ENCODE results near the gene APOA5. TPM values are rescaled to one million over a fixed set of nuclear protein-coding genes. Genes with fewer than 3 reads are reported as not detected.
"Not testable (repeated sequence)": the region's sequence is repeated elsewhere in the genome, so short reads cannot be mapped to it uniquely, and the experiment has no call there.

APOA5 gene
- total RNA-seq, 1 experiment from 2014 or later = not detected

DNA sequence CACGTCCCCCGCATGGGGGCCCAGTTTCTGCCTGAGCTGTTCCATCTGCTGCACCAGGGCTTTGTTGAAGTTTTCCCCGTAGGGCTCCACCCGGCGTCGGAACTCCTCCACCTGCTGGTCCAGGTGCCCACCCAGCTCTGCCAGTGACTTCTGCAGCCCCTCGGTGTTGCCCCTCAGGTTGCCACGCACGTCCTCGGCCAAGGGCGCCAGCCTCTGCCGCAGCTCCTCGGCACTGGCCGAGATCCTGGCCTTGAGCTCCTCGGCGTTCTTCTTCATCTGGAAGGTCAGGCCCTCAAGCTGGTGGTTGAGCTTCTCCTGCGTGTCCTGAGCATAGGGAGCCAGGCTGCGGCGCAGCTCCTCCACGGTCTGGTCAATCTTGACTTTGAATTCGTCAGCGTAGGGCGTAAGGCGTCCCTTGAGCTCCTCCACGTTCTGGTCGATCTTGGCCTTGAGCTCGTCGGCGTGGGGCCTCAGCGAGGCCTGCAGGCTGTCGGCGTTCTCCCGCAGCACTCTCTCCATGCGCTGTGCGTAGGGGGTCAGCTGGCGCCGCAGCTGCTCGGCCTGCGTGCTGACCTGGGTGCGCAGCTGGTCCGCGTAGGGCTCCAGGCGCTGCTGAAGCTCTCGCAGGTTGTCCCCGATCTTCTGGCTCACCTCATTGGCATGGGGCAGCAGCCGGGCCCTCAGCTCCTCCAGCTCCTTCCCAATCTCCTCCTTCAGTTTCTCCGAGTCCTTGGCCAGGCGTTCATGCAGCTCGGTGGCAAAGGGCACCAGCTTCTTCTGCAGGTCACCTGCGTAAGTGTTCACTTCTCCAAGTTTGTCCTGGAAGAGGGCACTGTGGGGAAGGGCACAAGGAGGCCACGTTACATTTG lies 29.6 kb upstream of the APOA5 start:
- Histone ChIP-seq H3K27me3 (replicated peaks) (no peaks in the 10 kb centered on the region), H3K4me1 (replicated peaks) (no peaks in the 10 kb centered on the region), H3K27ac (no peak overlapping the region), H3K36me3 (no peaks in the 10 kb centered on the region), H3K9me3 (replicated peaks) (no peaks in the 10 kb centered on the region), H3K4me3 (no peak overlapping the region)
- DNase-seq (ENCODE audit: low read depth in 1 of 2, low spot score in 2 of 2) = no peak

GRCh38 chr11:116819049-116819448 lies 27.4 kb upstream of the APOA5 start:
- Histone ChIP-seq H3K36me3 (no peaks in the 10 kb centered on the region), H3K9me3 (replicated peaks) (no peaks in the 10 kb centered on the region), H3K4me3 (no peak overlapping the region), H3K4me1 (replicated peaks) (no peaks in the 10 kb centered on the region), H3K27me3 (replicated peaks) (no peaks in the 10 kb centered on the region), H3K27ac (no peak overlapping the region)
- DNase-seq (ENCODE audit: low read depth in 1 of 2, low spot score in 2 of 2) = no peak

DNA sequence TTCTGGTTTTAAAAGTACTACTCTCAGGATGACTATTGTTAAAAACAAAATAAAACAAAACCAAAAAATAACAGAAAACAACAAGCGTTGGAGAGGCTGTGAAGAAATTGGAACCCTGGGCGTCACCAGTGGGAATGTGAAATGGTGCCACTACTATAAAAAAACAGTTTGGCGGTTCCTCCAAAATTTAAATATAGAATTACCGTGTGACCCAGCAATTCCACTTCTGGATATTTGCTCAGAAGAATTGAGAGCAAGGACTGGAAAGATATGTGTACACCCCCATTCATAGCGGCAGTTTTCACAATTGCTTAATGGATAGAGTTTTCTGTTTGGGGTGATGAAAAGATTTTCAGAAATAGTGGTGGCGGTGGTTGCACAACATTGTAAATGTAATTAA lies 22.8 kb upstream of the APOA5 start:
- Histone ChIP-seq H3K4me3 (no peak overlapping the region), H3K36me3 (no peaks in the 10 kb centered on the region), H3K27me3 (replicated peaks) (no peaks in the 10 kb centered on the region), H3K4me1 (replicated peaks) (no peaks in the 10 kb centered on the region), H3K27ac (no peak overlapping the region), H3K9me3 (replicated peaks) (no peaks in the 10 kb centered on the region)
- DNase-seq (ENCODE audit: low read depth in 1 of 2, low spot score in 2 of 2) = no peak

DNA sequence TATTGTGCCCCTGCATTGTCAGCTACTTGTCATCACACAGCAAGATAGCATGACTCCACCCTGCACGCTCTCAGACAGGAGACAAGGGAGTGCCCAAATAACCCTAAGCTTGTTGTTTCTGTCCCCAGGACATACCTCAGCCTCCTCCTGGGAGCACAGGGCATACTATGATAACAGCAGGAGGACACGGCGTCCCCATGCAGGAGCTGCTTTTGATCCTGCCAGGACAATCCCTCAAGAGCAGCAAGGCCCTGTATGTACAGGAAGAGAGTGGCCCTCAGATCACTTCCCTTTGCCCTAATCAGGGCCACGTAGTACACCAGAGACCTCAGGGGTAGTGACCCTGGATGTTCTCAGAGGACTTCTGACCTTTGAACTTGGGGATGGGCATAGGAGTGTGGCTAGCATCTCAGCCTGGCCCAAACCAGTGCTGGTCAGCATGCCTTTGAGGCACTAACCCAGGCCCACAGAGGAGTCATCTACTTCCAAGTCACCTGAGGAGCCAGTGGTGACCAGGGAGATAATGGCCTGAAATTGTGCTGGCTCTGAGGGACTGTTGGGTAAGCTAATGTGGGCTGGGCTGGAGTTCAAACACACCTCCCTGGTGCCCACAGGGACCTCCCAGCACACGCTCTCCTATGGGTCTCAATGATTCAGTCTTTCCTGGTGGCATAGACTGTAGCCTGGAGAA lies 22.2 kb upstream of the APOA5 start:
- no peaks in the 10 kb centered on the region for H3K36me3 ChIP-seq
- no peaks in the 10 kb centered on the region for H3K9me3 ChIP-seq (replicated peaks)
- DNase-seq (ENCODE audit: low read depth in 1 of 2, low spot score in 2 of 2) = no peak
- no peaks in the 10 kb centered on the region for H3K4me1 ChIP-seq (replicated peaks)
- H3K4me3 ChIP-seq = no peak overlapping the region
- H3K27me3 ChIP-seq (replicated peaks) = no peaks in the 10 kb centered on the region
- H3K27ac ChIP-seq = no peak overlapping the region

DNA sequence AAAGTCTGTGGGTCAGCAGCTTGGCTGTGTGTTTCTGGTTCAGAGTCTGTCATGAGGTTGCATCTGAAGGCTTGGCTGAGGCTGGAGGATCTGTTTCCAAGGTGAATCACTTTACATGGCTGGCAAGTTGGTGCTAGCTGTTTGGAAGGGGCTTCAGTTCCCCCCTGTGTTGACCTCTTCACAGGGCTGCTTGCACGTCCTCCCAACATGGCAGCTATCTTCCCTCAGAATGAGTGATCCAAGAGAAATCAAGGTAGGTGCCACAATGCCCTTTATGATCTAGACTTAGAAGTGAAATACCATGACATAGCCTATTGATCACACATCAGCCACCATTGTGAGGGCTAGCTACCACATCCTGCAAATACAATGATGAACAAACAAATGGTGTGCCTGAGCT lies 21.5 kb upstream of the APOA5 start:
- H3K4me3 ChIP-seq = no peak overlapping the region
- no peak overlapping the region for H3K27ac ChIP-seq
- H3K27me3 ChIP-seq (replicated peaks) = no peaks in the 10 kb centered on the region
- no peaks in the 10 kb centered on the region for H3K36me3 ChIP-seq
- DNase-seq (ENCODE audit: low read depth in 1 of 2, low spot score in 2 of 2) = no peak
- H3K9me3 ChIP-seq (replicated peaks) = no peaks in the 10 kb centered on the region
- no peaks in the 10 kb centered on the region for H3K4me1 ChIP-seq (replicated peaks)

DNA sequence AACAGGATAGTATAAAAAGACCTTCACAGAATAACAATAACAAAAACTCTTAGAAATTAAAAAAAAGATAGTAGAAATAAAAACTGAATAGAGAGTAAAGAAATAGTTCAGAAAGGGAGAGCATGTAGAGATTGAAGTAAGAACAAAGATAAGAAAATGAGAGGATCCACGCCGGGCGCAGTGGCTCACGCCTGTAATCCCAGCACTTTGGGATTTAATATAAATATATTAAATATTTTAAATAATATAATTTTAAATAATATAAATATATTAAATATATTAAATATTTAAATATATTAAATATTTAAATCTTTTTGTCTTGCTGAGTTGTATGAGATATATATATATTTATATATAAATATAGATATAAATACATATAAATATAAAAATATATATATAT lies 20.4 kb upstream of the APOA5 start:
- H3K4me3 ChIP-seq = no peak overlapping the region
- H3K36me3 ChIP-seq = no peaks in the 10 kb centered on the region
- no peaks in the 10 kb centered on the region for H3K4me1 ChIP-seq (replicated peaks)
- H3K27me3 ChIP-seq (replicated peaks) = no peaks in the 10 kb centered on the region
- no peak overlapping the region for H3K27ac ChIP-seq
- no peaks in the 10 kb centered on the region for H3K9me3 ChIP-seq (replicated peaks)
- no peak for DNase-seq (ENCODE audit: low read depth in 1 of 2, low spot score in 2 of 2)

- Histone ChIP-seq H3K27ac (no peak overlapping the region), H3K4me1 (replicated peaks) (no peaks in the 10 kb centered on the region), H3K27me3 (replicated peaks) (no peaks in the 10 kb centered on the region), H3K36me3 (no peaks in the 10 kb centered on the region), H3K9me3 (replicated peaks) (no peaks in the 10 kb centered on the region), H3K4me3 (no peak overlapping the region)
- no peak for DNase-seq (ENCODE audit: low read depth in 1 of 2, low spot score in 2 of 2)
Observed at GRCh38 chr11:116811194-116811593, 19.5 kb upstream of the APOA5 start.

DNA sequence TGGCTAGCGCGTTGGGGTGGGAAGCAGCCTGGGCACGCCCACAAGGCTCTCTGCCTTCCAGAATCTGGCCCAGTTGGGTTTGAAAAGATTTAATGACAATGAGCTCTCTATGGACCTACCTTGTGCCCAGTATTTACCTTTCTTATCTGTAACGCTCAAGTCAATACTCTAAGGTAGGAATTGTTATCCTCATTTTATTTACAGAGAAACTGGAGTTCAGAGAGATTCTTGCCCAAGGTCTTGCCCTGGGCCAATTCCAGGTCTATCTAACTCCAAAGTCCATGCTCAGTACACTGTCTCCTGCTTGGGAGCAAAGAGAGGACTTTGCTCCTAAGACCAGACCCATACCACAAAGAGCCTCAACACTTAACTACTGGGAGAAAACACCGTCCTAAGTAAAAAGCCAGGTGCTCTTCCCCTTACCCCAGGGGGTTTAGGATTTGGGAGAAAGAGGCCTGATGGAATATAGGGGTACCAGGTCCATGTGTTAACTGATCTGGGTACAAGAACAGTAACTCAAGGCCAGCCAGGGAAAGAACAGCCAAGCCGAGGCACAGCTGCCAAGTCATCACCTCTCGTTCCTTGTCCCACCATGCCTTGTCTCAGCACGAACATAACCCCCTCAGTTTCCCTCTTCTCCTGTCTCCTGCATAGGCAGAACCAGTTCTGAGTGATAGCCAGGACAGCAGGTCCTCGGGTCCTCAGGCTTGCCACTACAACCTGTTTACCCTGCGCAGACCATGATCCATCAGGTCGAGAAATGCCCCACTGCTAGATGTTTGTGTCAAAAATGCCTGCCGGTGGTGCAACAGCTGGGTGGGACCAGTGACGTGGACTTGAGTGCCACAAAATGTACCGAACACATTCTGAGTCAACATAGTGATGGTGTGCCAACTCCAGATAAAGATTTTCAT lies 16.8 kb upstream of the APOA5 start:
- Histone ChIP-seq H3K27me3 (replicated peaks) (no peaks in the 10 kb centered on the region), H3K4me1 (replicated peaks) (no peaks in the 10 kb centered on the region), H3K4me3 (no peak overlapping the region), H3K9me3 (replicated peaks) (no peaks in the 10 kb centered on the region), H3K36me3 (no peaks in the 10 kb centered on the region), H3K27ac (no peak overlapping the region)
- DNase-seq (ENCODE audit: low read depth in 1 of 2, low spot score in 2 of 2) = no peak

GRCh38 chr11:116807601-116808261 lies 16.1 kb upstream of the APOA5 start:
- DNase-seq (ENCODE audit: low read depth in 1 of 2, low spot score in 2 of 2) = no peak
- Histone ChIP-seq H3K9me3 (replicated peaks) (no peaks in the 10 kb centered on the region), H3K4me3 (no peak overlapping the region), H3K4me1 (replicated peaks) (no peaks in the 10 kb centered on the region), H3K27ac (no peak overlapping the region), H3K36me3 (no peaks in the 10 kb centered on the region), H3K27me3 (replicated peaks) (no peaks in the 10 kb centered on the region)

GRCh38 chr11:116804001-116804400 lies 12.3 kb upstream of the APOA5 start:
- no peak for DNase-seq (ENCODE audit: low read depth in 1 of 2, low spot score in 2 of 2)
- Histone ChIP-seq H3K36me3 (no peaks in the 10 kb centered on the region), H3K9me3 (replicated peaks) (no peaks in the 10 kb centered on the region)

GRCh38 chr11:116801662-116802061 lies 10.0 kb upstream of the APOA5 start:
- H3K27me3 ChIP-seq (replicated peaks); H3K9me3 ChIP-seq (replicated peaks); DNase-seq (ENCODE audit: low read depth in 1 of 2, low spot score in 2 of 2); H3K4me3 ChIP-seq; H3K27ac ChIP-seq; H3K4me1 ChIP-seq (replicated peaks); H3K36me3 ChIP-seq: not testable (repeated sequence)

More at GRCh38 chr11:116804001-116804400, 12.3 kb upstream of the APOA5 start:
- Histone ChIP-seq H3K4me1 (replicated peaks) (no peaks in the 10 kb centered on the region), H3K27me3 (replicated peaks) (no peaks in the 10 kb centered on the region), H3K4me3 (no peak overlapping the region), H3K27ac (no peak overlapping the region)

DNA sequence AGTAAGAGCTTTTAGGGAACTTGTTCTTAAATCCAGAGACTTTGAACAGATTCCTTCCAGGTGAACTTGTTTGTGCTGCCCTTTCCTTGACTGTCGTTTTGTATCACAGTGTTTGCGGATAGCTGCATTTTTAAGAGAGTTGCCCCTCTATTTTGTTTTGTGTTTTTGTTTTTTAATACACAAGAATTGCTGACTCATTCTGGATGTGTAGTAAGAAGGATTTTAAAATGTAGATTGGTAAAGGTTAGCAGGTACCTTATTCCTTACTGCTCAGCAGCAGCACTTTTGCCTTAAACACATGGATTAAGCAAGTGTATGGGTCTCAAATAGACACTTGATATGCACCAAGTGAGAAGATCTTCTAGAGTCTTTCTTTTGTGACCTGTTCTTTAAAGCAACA lies 8.9 kb upstream of the APOA5 start:
- Histone ChIP-seq H3K36me3 (no peaks in the 10 kb centered on the region), H3K4me1 (replicated peaks) (no peaks in the 10 kb centered on the region), H3K4me3 (no peak overlapping the region), H3K27ac (no peak overlapping the region), H3K9me3 (replicated peaks) (no peaks in the 10 kb centered on the region), H3K27me3 (replicated peaks) (no peaks in the 10 kb centered on the region)
- no peak for DNase-seq (ENCODE audit: low read depth in 1 of 2, low spot score in 2 of 2)

- Histone ChIP-seq H3K36me3 (no peaks in the 10 kb centered on the region), H3K27ac (no peak overlapping the region), H3K4me3 (no peak overlapping the region), H3K4me1 (replicated peaks) (no peaks in the 10 kb centered on the region), H3K27me3 (replicated peaks) (no peaks in the 10 kb centered on the region), H3K9me3 (replicated peaks) (no peaks in the 10 kb centered on the region)
- DNase-seq (ENCODE audit: low read depth in 1 of 2, low spot score in 2 of 2) = no peak
Observed at GRCh38 chr11:116798368-116798767, 6.7 kb upstream of the APOA5 start.

Data from SJSA1 (cell line).